ENCODE data around the gene VAMP3.

VAMP3 gene, protein sequence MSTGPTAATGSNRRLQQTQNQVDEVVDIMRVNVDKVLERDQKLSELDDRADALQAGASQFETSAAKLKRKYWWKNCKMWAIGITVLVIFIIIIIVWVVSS

DNA sequence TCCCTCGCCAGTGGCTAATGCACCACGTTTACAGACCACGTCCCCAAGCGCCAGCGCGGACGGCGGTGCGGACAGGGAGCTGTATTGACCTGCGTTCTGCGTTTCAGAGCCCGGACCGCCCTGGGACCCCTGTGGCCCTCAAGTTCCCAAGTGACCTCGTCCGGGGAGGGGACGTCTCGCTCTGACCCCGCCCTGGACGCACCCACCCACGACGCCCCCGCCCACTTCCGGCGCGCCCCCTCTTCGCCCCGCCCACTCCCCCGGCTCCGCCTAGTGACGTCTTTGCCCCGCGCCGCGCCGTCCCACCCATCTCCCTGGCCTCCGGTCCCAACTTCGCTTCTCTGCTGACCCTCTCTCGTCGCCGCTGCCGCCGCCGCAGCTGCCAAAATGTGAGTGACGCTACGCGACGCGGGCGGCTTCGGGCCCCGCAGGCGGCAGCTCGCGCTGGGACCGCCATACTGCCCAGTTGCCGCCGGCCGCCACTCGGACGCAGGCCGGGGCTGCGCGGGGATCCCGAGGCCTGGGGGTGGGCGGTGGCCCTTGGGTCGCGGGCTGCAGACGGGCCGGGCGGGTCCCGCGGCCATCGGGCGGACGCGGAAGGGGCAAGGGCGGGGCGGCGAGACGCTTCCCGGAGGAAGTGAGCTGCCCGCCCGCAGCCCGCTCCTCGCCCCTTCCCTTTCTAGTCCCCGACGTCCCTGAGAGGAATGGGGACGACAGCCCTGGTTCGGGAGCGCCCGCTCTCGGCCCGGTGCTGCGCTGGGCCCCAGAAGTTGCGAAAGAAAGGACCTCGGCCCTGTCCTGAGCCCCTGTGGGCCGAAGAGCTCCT lies at the start of gene VAMP3:
TSS of gene VAMP3 (plus strand) at position 300 of the 826 bp plus-strand sequence. CDS start at position 388, 88 bp downstream.
- peak; percentile 48 to 83 for DNase-seq

DNA sequence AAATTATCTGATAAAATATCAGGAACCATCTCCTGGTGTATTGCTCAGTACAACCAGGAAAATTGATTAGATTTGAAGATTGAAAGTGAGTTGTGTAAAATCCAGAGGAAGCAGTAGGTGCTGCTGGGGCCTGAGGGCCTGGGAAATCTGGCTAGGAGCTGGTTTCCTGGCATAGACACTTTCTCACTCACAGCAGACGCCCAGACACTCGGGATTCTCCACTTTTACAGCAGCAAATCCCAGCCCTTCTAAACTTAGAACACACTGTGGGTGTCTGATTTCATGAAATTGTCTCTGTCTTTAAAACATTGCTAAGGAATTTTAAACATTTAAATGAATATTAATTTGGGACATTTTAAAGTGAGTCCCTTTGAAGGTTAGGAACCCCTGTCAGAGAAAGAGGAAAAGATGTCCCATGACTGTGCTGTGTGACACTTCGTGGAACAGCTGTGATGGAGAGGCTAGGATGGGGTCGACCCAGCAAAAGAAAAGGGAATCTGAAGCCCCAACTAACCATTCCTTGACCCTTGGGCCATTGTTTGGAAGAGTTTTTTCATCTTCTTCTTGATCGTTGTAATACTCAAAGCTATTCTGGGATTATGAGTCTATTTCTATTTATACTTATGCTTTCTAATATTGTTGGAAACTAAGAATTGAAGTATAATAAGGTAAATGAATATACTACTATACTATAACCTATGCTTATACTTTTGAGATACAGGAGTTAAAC lies 49.0 kb upstream of the VAMP3 start:
- no peak for DNase-seq

DNA sequence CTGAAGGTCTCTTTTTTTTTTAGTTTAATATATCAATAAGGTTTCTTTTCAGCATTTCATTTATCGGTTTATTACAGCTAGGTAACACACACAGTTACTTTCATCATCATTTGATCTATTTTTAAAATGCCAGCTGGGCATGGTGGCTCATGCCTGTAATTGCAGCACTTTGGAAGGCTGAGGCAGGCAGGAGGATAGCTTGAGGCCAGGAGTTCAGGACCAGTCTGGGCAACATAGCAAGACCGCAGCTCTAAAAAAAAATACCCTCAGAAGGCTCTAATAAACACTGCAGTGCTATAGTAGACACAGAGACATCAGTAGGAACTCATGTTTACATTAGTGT lies 48.5 kb upstream of the VAMP3 start:
- DNase-seq: no peak

DNA sequence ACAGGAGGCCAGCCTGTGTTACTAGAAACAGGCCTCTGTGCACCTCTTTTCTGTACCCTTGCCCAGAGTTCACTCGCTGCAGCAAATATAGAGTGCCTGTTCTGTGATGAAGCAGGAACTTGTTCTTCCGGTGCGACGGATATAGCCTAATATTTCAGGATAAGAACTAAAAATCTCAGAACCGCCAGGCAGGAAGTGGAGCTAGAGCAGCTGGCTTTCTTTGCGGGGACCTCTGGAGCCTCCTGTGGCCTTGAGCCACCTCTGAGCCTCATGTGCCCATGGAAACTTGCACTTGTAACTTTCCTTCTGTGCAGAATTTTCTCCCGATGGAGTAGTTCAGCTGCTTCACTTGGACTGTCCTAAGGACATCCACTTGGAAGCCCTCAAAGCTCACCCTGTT lies 44.5 kb upstream of the VAMP3 start:
- DNase-seq: no peak

DNA sequence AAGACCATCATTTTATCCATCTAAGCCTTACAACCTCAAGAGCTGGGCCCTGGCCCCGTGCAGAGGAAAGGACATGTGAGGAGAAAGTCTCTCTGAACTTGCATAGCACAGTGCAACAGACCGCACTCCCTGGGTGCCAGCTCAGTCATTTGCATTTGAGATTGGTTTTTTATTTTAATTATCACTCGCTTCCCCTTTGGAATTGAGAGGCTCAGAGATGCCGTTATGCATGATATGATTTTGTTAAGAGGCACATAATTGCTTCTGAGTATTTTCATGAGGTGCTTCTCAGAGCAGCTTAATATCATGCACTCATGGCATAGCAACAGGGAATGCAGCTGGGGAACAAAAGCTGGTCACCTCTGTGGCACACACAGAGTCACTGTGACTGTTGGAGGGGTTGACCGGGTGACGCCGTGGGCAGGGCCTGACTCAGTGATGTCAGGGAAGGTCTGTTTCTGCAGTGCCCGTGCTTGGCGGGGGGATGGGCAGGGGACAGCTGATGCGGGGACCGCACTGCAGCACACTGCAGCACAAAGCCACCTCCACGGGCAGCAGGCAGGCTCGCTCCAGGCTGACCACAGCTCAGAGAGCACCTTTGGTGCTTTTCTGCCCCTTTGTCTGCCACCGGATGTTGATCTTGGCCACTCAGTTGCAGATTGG lies 43.2 kb upstream of the VAMP3 start:
- no peak for DNase-seq

DNA sequence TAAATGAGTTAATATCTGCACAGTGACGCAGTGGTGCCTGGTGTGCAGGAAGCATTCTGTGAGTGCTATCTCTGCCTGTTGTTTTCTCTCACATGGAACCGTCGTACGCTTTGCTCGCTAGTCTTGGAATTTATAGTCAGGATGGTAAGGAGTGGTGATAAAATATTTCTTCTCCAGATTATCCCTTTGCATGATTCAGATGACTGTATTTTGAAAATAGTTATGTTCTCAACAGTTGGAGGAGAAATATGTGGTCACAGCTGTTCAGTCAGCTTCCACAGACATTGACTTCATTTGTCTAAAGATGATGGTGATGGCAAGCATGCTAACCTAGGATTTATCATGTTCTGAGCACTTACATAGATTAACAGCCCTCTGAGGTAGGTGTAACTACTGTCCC lies 41.3 kb upstream of the VAMP3 start:
- DNase-seq: no peak

DNA sequence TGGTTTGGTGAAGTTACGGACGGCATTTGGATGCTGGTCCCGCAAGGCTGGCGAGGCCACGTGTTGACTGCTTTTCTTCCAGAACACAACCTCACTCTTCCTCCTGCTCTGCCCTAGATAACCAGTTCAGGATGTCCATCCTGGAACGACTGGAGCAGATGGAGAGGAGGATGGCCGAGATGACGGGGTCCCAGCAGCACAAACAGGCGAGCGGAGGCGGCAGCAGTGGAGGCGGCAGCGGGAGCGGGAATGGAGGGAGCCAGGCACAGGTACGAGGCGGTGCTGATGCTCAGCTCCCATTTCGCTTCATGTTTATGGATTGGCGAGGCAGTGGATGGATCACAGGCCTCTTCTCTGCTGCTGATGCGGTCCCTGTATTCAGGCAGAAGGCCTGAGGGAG lies 38.8 kb upstream of the VAMP3 start:
- DNase-seq: no peak

DNA sequence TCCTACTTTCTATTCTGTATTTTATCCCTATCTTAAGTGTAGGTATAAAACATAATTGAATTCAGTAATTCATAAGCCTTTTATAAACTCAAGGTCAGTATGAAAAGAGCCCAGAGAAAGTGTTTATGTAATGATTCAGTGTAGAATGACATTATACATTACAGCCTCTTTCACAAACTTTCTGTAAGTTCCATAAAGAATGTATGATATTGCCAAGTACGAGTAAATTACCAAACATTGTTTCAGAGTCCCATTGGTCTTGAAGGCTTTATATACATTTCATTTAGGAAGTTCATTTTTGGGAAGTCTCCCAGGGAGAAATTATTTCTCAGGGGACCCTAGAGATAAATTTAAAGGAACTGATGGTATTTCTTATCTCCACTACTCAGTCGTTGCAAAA lies 37.8 kb upstream of the VAMP3 start:
- DNase-seq: no peak

DNA sequence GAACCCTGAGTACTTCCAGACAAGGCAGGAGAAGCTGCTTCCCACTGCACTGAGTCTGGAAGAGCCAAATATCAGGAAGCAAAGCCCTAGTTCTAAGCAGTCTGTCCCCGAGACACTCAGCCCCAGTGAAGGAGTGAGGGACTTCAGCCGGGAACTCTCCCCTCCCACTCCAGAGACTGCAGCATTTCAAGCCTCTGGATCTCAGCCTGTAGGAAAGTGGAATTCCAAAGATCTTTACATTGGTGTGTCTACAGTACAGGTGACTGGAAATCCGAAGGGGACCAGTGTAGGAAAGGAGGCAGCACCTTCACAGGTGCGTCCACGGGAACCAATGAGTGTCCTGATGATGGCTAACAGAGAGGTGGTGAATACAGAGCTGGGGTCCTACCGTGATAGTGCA lies 33.1 kb upstream of the VAMP3 start:
- no peak for DNase-seq

DNA sequence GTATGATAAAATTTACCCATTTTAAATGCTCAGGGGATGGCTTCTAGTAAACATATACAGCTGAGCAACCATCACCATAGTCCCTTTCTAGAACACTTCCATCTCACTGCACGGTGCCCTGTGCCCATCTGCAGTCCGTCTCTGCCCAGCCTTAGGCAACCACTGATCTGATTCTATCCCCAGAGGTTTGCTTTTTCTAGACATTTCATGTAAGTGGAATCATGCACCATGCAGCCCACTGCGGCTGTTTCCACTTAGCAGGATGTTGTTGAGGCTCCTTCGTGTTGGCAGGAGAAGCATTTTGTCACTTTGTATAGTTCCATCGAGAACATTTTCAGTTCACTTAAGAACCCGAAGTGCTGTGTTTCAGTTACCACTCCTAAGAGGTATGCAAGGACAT lies 27.8 kb upstream of the VAMP3 start:
- no peak for DNase-seq

DNA sequence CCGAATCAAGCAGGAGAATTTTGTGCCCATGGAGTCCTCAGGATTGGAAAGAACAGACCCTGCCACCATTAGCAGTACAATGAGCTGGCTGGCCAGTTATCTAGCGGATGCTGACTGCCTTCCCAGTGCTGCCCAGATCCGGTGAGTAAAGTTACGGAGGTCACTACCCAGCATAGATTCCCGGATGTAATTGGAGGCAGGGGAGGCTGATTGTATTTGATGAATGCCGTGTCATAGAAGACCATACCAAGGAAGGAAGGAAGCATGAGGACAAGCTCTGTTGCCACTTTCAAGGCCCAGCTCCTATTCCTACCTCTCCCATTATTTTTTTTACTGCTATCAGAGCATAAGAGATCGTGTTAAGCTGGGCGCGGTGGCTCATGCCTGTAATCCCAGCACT lies 26.2 kb upstream of the VAMP3 start:
- DNase-seq: no peak

DNA sequence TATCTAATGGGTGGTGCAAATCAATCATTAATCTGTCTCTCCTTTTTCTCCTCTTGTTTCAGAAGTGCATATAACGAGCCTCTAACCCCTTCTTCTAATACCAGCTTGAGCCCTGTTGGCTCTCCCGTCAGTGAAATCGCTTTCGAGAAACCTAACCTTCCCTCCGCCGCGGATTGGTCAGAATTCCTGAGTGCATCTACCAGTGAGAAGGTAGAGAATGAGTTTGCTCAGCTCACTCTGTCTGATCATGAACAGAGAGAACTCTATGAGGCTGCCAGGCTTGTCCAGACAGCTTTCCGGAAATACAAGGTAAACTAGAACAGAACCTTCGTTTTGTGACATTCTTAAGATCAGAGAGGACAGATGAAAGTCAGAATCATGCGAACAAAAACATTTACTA lies 25.3 kb upstream of the VAMP3 start:
- DNase-seq: no peak

DNA sequence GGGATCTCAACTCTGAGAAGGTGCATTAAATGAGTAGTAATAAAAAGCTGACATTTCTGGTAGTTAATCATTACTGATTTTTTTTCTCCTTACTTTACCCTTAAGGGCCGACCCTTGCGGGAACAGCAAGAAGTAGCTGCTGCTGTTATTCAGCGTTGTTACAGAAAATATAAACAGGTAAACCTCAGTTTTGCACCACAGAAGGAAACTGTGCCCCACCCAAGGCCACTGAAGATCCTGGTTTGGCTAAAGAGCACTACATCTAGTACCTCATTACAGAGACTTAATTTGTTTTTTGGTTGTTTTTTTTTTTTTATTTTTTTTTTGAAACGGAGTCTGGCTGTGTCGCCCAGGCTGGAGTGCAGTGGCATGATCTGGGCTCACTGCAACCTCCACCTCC lies 23.5 kb upstream of the VAMP3 start:
- DNase-seq: no peak

DNA sequence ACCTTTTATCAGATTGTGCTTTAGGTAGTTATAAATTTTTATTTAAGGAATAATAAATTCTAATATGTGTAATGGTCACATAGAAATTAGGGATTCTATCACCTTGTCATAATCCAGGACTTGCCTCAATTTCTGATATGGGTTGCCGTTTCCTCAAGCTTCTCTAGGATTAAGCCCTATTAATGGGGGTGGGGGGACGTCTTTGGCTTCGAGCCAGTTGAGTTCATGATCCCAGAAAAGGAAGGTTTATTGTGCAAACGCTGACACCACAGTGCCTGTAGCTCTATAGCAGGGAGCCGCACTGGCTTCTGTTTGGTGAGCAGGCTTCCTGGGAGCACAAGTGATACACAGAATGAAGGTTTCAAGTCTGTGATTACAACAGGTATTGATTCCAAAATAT lies 22.0 kb upstream of the VAMP3 start:
- DNase-seq: no peak

DNA sequence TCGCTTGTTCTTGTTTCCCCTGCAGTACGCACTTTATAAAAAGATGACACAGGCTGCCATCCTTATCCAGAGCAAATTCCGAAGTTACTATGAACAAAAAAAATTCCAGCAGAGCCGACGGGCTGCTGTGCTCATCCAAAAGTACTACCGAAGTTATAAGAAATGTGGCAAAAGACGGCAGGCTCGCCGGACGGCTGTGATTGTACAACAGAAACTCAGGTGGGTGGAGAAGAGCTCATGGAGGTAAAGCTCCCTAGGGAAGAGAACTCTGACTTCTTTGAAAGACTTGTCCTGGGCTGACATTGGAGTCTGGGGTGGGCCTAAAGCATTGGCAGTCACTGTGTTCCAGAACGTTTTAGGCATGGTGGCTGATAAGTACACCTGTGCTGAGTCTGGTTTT lies 19.9 kb upstream of the VAMP3 start:
- DNase-seq: no peak

DNA sequence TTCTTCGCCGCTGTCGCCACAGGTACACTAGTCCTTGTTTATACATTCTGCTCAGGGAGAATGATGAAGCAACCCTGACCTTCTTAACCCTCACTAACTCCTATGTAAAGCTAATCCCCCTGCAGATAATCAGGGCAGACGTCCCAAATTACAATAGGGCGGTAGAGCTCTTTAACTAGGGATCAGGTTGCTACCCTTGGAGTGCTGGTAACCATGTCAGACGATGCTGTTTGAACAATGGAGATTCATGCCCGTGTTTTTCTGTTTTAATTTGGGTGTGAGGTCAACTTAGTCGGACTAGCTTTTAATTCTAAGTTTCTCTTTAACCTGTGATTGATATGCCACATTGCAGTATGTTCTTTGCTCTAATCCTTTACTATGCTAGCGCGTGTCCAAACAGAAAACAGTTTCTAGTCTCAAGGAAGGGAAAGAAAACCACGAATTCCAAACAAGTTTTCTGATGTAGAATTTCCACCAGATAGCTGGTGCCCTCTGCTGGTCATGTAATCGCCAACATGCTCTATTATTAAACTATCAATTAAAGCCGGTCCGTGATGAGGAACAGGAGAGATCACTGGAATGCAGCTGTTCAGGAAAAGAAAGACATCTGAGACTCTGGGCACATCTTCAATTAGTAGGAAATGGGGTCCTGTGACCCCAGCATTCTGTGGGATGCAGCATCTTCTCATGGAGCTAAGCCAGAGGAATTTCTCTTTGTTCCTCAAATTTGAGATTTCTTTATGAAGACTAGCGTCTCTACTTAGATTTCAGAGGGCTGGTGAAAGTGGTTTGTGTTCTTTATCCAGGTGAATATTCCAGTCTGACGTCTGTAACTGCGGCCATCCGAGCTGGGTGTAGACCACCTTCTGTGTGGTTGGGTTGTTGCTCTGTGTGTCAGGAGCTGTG lies 18.3 kb upstream of the VAMP3 start:
- peak; percentile 71 to 76 for DNase-seq

DNA sequence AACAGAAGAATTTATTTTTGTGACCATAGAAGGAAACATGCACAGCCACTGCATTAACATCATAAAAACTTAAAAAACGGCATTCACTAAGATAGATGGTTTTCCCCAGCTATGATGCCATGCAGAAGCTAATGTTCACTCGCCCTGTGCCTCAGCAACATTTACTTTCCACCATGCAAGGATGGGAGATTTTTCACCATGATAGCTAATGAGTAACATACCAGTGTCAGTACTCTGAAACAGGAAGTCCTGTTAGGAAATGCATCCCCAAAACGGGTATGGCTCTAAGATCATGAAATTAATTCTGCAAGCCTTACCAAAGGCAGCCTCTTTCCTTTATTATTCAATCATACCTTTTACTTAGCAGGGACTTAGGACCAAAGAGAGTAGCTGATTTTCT lies 17.5 kb upstream of the VAMP3 start:
- DNase-seq: no peak

DNA sequence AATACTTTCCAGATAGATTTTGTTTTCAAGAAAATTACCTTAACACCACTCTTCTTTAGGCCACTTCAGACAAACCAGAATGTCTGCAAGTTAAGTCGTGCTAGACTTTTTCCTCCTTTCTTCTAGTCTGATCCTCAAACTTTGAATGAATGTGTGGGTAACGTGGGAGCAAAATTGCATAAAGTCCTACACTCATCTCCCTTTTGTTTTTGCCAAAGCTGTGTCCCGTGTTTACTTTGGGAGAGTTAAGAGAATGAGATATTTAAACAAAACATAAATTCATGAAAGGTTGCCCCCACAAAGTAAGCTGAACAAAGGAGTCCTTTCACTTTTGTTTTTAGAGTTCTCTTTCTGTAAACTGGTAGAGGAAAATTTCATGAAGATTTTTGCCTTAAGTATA lies 16.9 kb upstream of the VAMP3 start:
- no peak for DNase-seq

DNA sequence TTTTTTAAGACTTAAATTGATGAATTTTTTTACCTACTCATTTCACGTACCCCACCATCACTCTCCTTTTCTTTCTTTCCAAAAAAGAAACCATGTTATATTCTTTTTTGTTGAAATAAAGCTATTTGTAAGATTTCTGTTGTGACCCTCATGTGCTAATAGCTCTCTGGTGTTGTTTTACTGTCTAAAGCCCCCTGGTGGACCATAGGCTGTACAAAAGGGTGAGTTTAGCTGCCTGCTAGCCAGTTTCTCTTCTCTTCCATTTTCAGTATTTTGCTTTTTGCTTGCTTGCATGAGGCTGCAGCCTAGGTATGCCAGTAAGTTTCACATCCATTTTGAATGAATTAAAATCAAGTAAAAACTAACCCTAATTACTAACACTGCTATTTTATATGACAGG lies 15.6 kb upstream of the VAMP3 start:
- DNase-seq: no peak

DNA sequence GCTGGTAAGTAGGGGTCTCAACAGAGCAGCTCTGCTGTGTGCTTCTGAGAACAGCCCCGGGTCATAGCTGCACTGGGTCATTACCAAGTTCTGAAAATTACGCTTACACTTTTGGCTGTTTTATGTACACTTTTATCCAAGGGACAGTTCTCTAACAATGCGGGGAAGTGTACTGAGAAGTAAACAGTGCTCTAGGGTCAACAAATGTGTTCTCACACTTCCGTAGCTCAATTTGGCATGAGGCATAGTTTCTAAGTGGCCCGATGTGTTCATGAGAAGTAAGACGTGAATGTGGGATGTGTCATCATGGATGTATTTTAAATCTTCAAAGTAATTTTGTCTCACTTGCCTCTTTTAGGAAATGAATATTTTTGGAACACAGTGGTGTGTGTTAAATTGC lies 10.9 kb upstream of the VAMP3 start:
- no peak for DNase-seq

DNA sequence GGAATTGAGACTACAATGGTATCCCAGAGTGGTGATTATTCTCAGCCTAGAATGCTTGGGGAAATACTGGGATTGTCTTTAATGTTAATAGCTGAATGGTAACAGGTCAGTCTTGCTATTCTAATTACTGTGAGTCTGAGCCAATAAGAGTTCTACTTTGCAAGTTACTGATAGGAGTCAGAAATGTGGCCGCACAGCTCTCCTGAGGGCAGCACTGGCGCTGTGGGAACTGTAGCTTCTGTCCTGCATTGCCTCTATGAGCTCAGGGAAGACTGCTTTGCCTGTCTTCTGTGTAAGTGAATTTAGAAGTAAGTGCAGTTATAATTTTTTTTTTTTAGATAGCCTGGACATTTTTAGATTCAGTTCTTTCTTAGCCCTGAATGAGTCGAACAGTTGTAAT lies 10.0 kb upstream of the VAMP3 start:
- no peak for DNase-seq

DNA sequence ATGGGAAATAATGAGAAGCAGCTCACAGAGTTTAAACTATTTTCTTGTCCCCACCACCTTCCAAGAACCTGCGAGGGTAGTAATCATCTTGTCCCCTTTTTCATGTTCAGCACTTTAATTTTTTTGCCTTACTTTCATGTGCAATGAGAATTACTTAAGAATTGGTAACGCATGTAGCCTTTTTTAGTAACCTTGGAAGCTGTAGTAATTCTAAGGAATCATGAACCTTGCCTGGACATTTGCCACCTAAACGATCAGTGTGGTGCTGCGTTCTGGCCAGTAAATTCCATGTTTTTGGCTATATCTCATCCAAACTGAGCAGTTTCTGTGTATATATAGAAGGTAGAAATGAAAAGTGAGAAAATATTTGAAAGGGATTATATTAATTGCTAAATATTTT lies 3.9 kb upstream of the VAMP3 start:
- DNase-seq: no peak

DNA sequence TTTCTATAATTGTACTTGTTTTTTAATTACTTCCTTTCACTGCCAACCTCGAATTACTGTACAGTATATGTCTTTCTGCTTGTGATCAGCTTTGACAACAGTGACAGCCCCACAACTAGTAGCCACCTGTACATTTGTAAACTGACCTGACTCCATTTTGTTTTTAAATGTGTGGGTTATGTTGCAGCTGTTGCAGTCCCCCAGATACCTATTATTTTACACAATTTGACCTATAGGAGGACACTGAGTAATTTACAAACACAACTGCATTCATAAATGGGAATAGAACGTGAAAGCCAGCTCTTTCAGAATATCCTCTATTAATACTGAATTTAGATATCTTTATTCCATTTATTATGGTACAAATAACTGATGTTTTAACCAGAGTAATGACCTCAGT lies 2.5 kb upstream of the VAMP3 start:
- DNase-seq: no peak

Measured in NCI-H446 (cell line).